Measurements from ENCODE around the gene E2F8. TPM values are rescaled to one million over a fixed set of nuclear protein-coding genes. Genes with fewer than 3 reads are reported as not detected.

E2F8 gene
- polyA plus RNA-seq, 1 donor from 2014 or later: 0.07 TPM

Other genes with a start within 250 kb of the E2F8 start
- not detected in 2 replicates for gene MRGPRX2, start 180.2 kb downstream of the E2F8 start, polyA plus RNA-seq
- gene ZDHHC13, start 123.8 kb downstream of the E2F8 start, polyA plus RNA-seq: 65.8 and 70.0 TPM in 2 replicates
- not detected in 2 replicates for gene CSRP3, start 39.0 kb downstream of the E2F8 start, polyA plus RNA-seq

Data from neural cell (in vitro differentiated cells).